OCI-LY7 (cell line): ENCODE data around the gene ANXA4. TPM values are rescaled to one million over a fixed set of nuclear protein-coding genes. Genes with fewer than 3 reads are reported as not detected.

Source experiments
- BruUV-seq: library from RNA; stranded (reverse); fragments of 400-500 nt; replicated peaks from 2 replicates; lab custom pipeline; 2021; lab: Mats Ljungman, UMichigan
- CTCF ChIA-PET: fragments of 300-600 bp; sonication (Branson Sonifier 250); formaldehyde crosslinking; loops from one replicate; lab custom pipeline; 2022; ENCODE audit warnings: antibody characterized with exemption; ENCODE audit not compliant: unreplicated experiment; lab: Charles Lee
- POLR2A ChIA-PET: fragments of 300-600 bp; sonication (Branson Sonifier 250); formaldehyde crosslinking; loops from one replicate; lab custom pipeline; 2022; ENCODE audit warnings: antibody characterized with exemption; lab: Charles Lee
- DNase-seq: peaks from one replicate; pipeline ENCODE4 v3.0.0-alpha.2; 2015; ENCODE audit warnings: low spot score
- H2AFZ ChIP-seq: fragments of 200-600 bp; sonication (generic), shearing (Covaris generic); 2 replicates; pipeline ENCODE4 v1.6.1; 2014; ENCODE audit warnings: mild to moderate bottlenecking, antibody characterized with exemption, low read length, moderate library complexity
- H3K27ac ChIP-seq: fragments of 200-600 bp; sonication (generic); 2 replicates; pipeline ENCODE4 v1.5.1; 2014; ENCODE audit warnings: mixed run types, low read depth, mild to moderate bottlenecking, moderate library complexity, low read length, inconsistent platforms; ENCODE audit not compliant: poor library complexity, severe bottlenecking
- H3K36me3 ChIP-seq: fragments of 200-600 bp; sonication (generic); 2 replicates; pipeline ENCODE4 v1.6.1; 2014; ENCODE audit warnings: mild to moderate bottlenecking, antibody characterized with exemption, low read length, moderate library complexity, mixed read lengths; ENCODE audit not compliant: insufficient read depth
- H3K4me1 ChIP-seq: fragments of 200-600 bp; sonication (generic); 2 replicates; pipeline ENCODE4 v1.5.1; 2014; ENCODE audit warnings: mild to moderate bottlenecking, low read length; ENCODE audit not compliant: insufficient read depth, poor library complexity, severe bottlenecking
- H3K4me2 ChIP-seq: fragments of 200-600 bp; sonication (generic); 2 replicates; pipeline ENCODE4 v1.6.1; 2014; ENCODE audit warnings: mild to moderate bottlenecking, low read length
- H3K4me3 ChIP-seq: fragments of 200-600 bp; sonication (generic); 2 replicates; pipeline ENCODE4 v1.5.1; 2014; ENCODE audit warnings: mild to moderate bottlenecking, low read depth, low read length; ENCODE audit not compliant: poor library complexity, severe bottlenecking
- H3K79me2 ChIP-seq: fragments of 200-600 bp; sonication (generic); 2 replicates; pipeline ENCODE4 v1.6.1; 2016; ENCODE audit warnings: low read depth, mild to moderate bottlenecking, low read length, moderate library complexity, mixed read lengths; ENCODE audit not compliant: insufficient read depth
- H3K9me2 ChIP-seq: fragments of 200-600 bp; sonication (generic); 2 replicates; pipeline ENCODE4 v1.6.1; 2016; ENCODE audit warnings: mild to moderate bottlenecking, low read length, mixed read lengths; ENCODE audit not compliant: insufficient read depth
- H3K9me3 ChIP-seq: fragments of 200-600 bp; sonication (generic); 2 replicates; pipeline ENCODE4 v1.6.1; 2014; ENCODE audit warnings: mild to moderate bottlenecking, mixed run types, low read length, mixed read lengths
- H4K20me1 ChIP-seq: fragments of 200-600 bp; sonication (generic); 2 replicates; pipeline ENCODE4 v1.6.1; 2014; ENCODE audit warnings: mild to moderate bottlenecking, antibody characterized with exemption, low read length, moderate library complexity, mixed read lengths; ENCODE audit not compliant: insufficient read depth
- CTCF ChIP-seq: fragments of 200-600 bp; sonication (generic); conservative IDR thresholded peaks from 2 replicates; pipeline ENCODE4 v1.5.1; 2014; ENCODE audit warnings: mild to moderate bottlenecking, antibody characterized with exemption, low read length, moderate library complexity, mixed read lengths
- EZH2phosphoT487 ChIP-seq: fragments of 200-600 bp; sonication (generic); IDR thresholded peaks from 2 replicates; pipeline ENCODE4 v1.6.1; 2018; ENCODE audit warnings: low read depth, borderline replicate concordance, mild to moderate bottlenecking, mixed run types, antibody characterized with exemption, low read length, moderate library complexity, mixed read lengths
- intact Hi-C: fragments of 100-400 bp; cut with micrococcal nuclease; formaldehyde crosslinking; loops from one replicate; pipeline ENCODE4 v1.10.0; 2022; ENCODE audit not compliant: unreplicated experiment
- total RNA-seq, 2 experiments: library from RNA; depleted of rRNA in 1 of 2; stranded (reverse); fragments of >200 nt in 1 of 2; shearing (Covaris generic) in 1 of 2; gene quantifications; 2 replicates each; pipeline ENCODE4 v1.2.3, GENCODE V29; 2014 to 2022

ANXA4 gene
- total RNA-seq, 2 experiments from 2014 or later, result 0.38 to 3.5 TPM

- Histone ChIP-seq H4K20me1 (no peaks in the 10 kb centered on the region), H3K36me3 (no peaks in the 10 kb centered on the region), H3K9me3 (no peaks in the 10 kb centered on the region), H3K79me2 (no peaks in the 10 kb centered on the region), H3K9me2 (no peaks in the 10 kb centered on the region), H3K27ac (no peak overlapping the region), H3K4me3 (no peak overlapping the region), H3K4me1 (peaks cover 18% of the 10 kb centered on the region), H2AFZ (no peak overlapping the region), H3K4me2 (no peak overlapping the region)
- TF ChIP-seq EZH2phosphoT487 (no peak), CTCF (no peak)
- DNase-seq, result no peak
- ChIA-PET CTCF (no interaction called here), POLR2A (no interaction called here)
- intact Hi-C loops, result no loop called here
- BruUV-seq, result no TSS peak
Measured at GRCh38 chr2:69694894-69695849, 46.8 kb upstream of the ANXA4 start.

DNA sequence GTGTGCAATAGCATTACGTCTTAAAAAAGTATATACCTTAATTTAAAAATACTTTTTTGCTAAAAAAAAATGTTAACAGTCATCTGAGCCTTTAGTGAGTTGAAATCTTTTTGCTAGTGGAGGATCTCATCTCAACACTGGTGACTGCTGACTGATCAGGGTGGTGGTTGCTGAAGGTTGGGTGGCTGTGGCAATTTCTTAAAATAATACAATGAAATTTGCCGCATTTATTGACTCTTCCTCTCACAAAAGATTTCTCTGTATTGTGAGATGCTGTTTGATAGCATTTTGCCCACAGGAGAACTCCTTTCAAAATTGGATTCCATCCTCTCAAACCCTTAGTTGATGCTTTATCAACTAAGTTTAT, 46.1 kb upstream of the ANXA4 start:
- BruUV-seq, result no TSS peak
- H3K79me2 ChIP-seq, result no peaks in the 10 kb centered on the region
- H3K9me2 ChIP-seq, result no peaks in the 10 kb centered on the region
- intact Hi-C loops, result no loop called here
- DNase-seq, result no peak
- TF ChIP-seq CTCF, result no peak
- no peak for TF ChIP-seq EZH2phosphoT487
- H3K36me3 ChIP-seq, result no peaks in the 10 kb centered on the region
- peaks cover 18% of the 10 kb centered on the region for H3K4me1 ChIP-seq
- H4K20me1 ChIP-seq, result no peaks in the 10 kb centered on the region
- H2AFZ ChIP-seq, result no peak overlapping the region
- ChIA-PET CTCF (no interaction called here), POLR2A (interaction anchor here (0.8 kb wide), 1 partner anchor 12 kb away, joined by 3 read pairs; no protein-coding TSS in a partner anchor)
- no peaks in the 10 kb centered on the region for H3K9me3 ChIP-seq
- H3K4me2 ChIP-seq, result no peak overlapping the region
- no peak overlapping the region for H3K27ac ChIP-seq
- H3K4me3 ChIP-seq, result no peak overlapping the region

GRCh38 chr2:69700381-69700780, 41.6 kb upstream of the ANXA4 start:
- ChIA-PET POLR2A (no interaction called here), CTCF (no interaction called here)
- Histone ChIP-seq H3K4me3 (no peak overlapping the region), H3K4me2 (no peak overlapping the region), H3K27ac (no peak overlapping the region), H3K79me2 (no peaks in the 10 kb centered on the region), H3K9me2 (no peaks in the 10 kb centered on the region), H3K36me3 (no peaks in the 10 kb centered on the region), H3K9me3 (no peaks in the 10 kb centered on the region), H2AFZ (no peak overlapping the region), H3K4me1 (no peaks in the 10 kb centered on the region), H4K20me1 (no peaks in the 10 kb centered on the region)
- no TSS peak for BruUV-seq
- intact Hi-C loops, result no loop called here
- TF ChIP-seq CTCF (no peak), EZH2phosphoT487 (no peak)
- DNase-seq, result no peak
